ENCODE results near the gene SMAD3.
"Not testable (repeated sequence)": the region's sequence is repeated elsewhere in the genome, so short reads cannot be mapped to it uniquely, and the experiment has no call there.

The SMAD3 gene

GRCh38 chr15:67142092-67142766, 76.8 kb downstream of the SMAD3 start:
- DNase-seq (ENCODE audit: low read depth in 2 of 2), result no peak

- DNase-seq (ENCODE audit: low read depth in 2 of 2), result no peak
These were observed 77.3 kb downstream of the SMAD3 start for GRCh38 chr15:67142767-67143100.

GRCh38 chr15:67143646-67144045, 78.2 kb downstream of the SMAD3 start:
- no peak for DNase-seq (ENCODE audit: low read depth in 2 of 2)

GRCh38 chr15:67144609-67145311, 79.4 kb downstream of the SMAD3 start:
- no peak for DNase-seq (ENCODE audit: low read depth in 2 of 2)

- no peak for DNase-seq (ENCODE audit: low read depth in 2 of 2)
These were observed 79.9 kb downstream of the SMAD3 start for GRCh38 chr15:67145312-67145610.

- no peak for DNase-seq (ENCODE audit: low read depth in 2 of 2)
These were observed 80.3 kb downstream of the SMAD3 start for GRCh38 chr15:67145710-67146109.

- DNase-seq (ENCODE audit: low read depth in 2 of 2), result no peak
These were observed 80.8 kb downstream of the SMAD3 start for GRCh38 chr15:67146234-67146633.

GRCh38 chr15:67146875-67147381, 81.5 kb downstream of the SMAD3 start:
- no peak for DNase-seq (ENCODE audit: low read depth in 2 of 2)

GRCh38 chr15:67147396-67147949, 82.1 kb downstream of the SMAD3 start:
- no peak for DNase-seq (ENCODE audit: low read depth in 2 of 2)

- no peak for DNase-seq (ENCODE audit: low read depth in 2 of 2)
These were observed 82.8 kb downstream of the SMAD3 start for GRCh38 chr15:67148196-67148701.

- no peak for DNase-seq (ENCODE audit: low read depth in 2 of 2)
These were observed 83.8 kb downstream of the SMAD3 start for GRCh38 chr15:67149068-67149772.

GRCh38 chr15:67149773-67150022, 84.3 kb downstream of the SMAD3 start:
- no peak for DNase-seq (ENCODE audit: low read depth in 2 of 2)

GRCh38 chr15:67150023-67150860, 84.8 kb downstream of the SMAD3 start:
- no peak for DNase-seq (ENCODE audit: low read depth in 2 of 2)

- no peak for DNase-seq (ENCODE audit: low read depth in 2 of 2)
These were observed 87.0 kb downstream of the SMAD3 start for GRCh38 chr15:67152429-67152828.

GRCh38 chr15:67153044-67153443, 87.6 kb downstream of the SMAD3 start:
- not testable (repeated sequence) for DNase-seq (ENCODE audit: low read depth in 2 of 2)

GRCh38 chr15:67154249-67154648, 88.8 kb downstream of the SMAD3 start:
- no peak for DNase-seq (ENCODE audit: low read depth in 2 of 2)

- DNase-seq (ENCODE audit: low read depth in 2 of 2), result no peak
These were observed 91.0 kb downstream of the SMAD3 start for GRCh38 chr15:67156426-67156825.

- no peak for DNase-seq (ENCODE audit: low read depth in 2 of 2)
These were observed 91.4 kb downstream of the SMAD3 start for GRCh38 chr15:67156834-67157233.

GRCh38 chr15:67157521-67158252, 92.3 kb downstream of the SMAD3 start:
- no peak for DNase-seq (ENCODE audit: low read depth in 2 of 2)

- DNase-seq (ENCODE audit: low read depth in 2 of 2), result no peak
These were observed 93.0 kb downstream of the SMAD3 start for GRCh38 chr15:67158367-67158766.

GRCh38 chr15:67161412-67161811, 96.0 kb downstream of the SMAD3 start:
- no peak for DNase-seq (ENCODE audit: low read depth in 2 of 2)
